Memory B cell (primary cell): ENCODE measurements around the gene CTU2.

ENCODE experiments used
- ATAC-seq: fragments of 150-1000 bp; cut with Tn5 transposase; 2 replicates; pipeline ENCODE4 v1.10.0; 2021; ENCODE audit warnings: low read depth, mild to moderate bottlenecking, moderate library complexity
- DNase-seq, 2 donors: peaks; one replicate each; pipeline ENCODE4 v3.0.0; 2022; ENCODE audit warnings: low spot score in 2 of 2
- H3K27ac Mint-ChIP-seq: one replicate; pipeline ENCODE4 v1.8.0; 2022; ENCODE audit warnings: mild to moderate bottlenecking, moderate library complexity, mixed read lengths
- H3K27me3 Mint-ChIP-seq: one replicate; pipeline ENCODE4 v1.8.0; 2022; ENCODE audit warnings: mixed read lengths
- H3K36me3 Mint-ChIP-seq: one replicate; pipeline ENCODE4 v1.8.0; 2022; ENCODE audit warnings: mild to moderate bottlenecking, mixed read lengths
- H3K4me1 Mint-ChIP-seq: one replicate; pipeline ENCODE4 v1.8.0; 2022; ENCODE audit warnings: mixed read lengths
- H3K4me3 Mint-ChIP-seq: one replicate; pipeline ENCODE4 v1.8.0; 2022; ENCODE audit warnings: mild to moderate bottlenecking, moderate library complexity, mixed read lengths
- H3K9me3 Mint-ChIP-seq: one replicate; pipeline ENCODE4 v1.8.0; 2022; ENCODE audit warnings: mixed read lengths

CTU2 gene

DNA sequence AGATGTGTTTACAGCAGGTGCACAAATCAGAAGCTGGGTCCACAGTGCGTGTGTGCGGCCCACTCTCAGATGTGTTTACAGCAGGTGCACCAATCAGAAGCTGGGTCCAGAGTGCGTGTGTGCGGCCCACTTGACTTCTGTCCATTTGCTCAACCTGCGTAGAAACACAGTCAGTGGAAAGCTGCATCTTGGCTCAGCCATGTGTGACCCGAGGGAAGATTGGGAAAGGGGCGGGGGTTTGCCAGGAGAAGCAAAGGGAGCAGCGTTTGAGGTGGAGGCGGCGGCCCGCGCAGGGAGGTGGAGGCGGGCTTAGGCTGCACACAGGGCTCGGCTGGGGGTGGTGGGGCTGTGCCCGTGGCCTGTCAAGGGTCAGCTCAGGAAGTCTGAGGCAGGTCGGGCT lies 4.3 kb downstream of the CTU2 start:
- ATAC-seq (no peak), DNase-seq (no peak)
- H3K27ac Mint-ChIP-seq: no peak overlapping the region
- no peaks in the 10 kb centered on the region for H3K36me3 Mint-ChIP-seq
- no peaks in the 10 kb centered on the region for H3K9me3 Mint-ChIP-seq
- no peak overlapping the region for H3K4me3 Mint-ChIP-seq
- peaks cover 11% of the 10 kb centered on the region for H3K4me1 Mint-ChIP-seq
- no peaks in the 10 kb centered on the region for H3K27me3 Mint-ChIP-seq

DNA sequence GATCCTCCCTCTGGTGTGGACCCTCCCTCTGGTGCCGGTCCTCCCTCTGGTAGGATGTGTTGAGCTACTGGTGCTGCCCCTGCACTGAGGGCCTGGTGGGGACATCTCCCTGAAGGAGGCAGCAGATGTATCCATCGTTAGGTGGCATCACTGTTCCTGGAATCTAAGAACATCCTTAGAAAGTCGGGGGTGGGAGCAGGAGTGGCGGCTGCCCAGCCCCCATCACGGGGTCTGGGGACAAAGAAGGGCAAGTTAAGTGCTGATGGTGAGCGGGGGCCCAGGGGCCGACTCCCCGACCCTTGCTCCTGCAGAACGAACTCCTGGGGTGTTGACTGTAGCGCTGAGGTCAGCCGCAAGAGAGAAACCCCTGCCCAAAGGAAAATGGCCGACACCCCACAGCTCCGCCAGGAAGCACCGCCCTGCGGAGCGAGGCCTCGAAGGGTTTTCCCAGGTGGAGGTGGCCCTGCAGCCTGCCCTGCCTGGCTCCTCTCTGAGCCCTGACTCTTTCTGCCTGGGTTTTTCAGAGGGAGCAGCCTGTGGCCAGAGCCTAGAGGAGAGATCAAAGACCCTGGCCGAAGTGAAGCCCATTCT lies 5.5 kb downstream of the CTU2 start:
- no peaks in the 10 kb centered on the region for H3K36me3 Mint-ChIP-seq

DNA sequence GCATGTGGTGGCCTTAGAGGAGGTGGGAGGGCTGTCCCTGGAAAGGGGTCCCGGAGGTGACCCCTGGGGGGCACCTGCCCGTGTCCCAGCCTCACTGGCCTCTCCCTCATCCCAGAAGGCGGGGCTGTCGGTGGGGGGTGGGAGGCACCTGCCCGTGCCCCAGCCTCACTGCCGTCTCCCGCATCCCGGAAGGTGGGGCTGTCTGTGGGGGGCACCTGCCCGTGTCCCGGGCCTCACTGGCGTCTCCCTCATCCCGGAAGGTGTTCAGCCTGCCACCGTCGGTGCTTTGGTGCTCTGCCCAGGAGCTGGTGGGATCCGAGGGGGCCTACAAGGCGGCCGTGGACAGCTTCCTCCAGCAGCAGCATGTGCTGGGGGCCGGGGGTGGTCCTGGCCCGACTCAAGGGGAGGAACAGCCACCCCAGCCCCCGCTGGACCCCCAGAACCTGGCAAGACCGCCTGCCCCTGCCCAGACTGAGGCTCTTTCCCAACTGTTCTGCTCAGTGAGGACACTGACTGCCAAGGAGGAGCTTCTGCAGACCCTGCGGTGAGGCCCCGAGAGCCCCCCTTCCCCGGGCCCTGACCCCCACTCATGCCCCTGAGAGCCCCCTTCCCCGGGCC lies 6.2 kb downstream of the CTU2 start:
- Mint-ChIP-seq H3K4me1 (peaks cover 5% of the 10 kb centered on the region), H3K9me3 (no peaks in the 10 kb centered on the region), H3K27me3 (no peaks in the 10 kb centered on the region), H3K27ac (no peak overlapping the region), H3K36me3 (peaks cover 4% of the 10 kb centered on the region), H3K4me3 (no peak overlapping the region)
- no peak for DNase-seq
- ATAC-seq: no peak

More for the DNA sequence above, 5.5 kb downstream of the CTU2 start:
- ATAC-seq (no peak), DNase-seq (no peak)
- no peaks in the 10 kb centered on the region for H3K27me3 Mint-ChIP-seq
- H3K9me3 Mint-ChIP-seq: no peaks in the 10 kb centered on the region
- H3K4me1 Mint-ChIP-seq: peaks cover 11% of the 10 kb centered on the region
- H3K27ac Mint-ChIP-seq: peak overlapping the region; percentile 50
- H3K4me3 Mint-ChIP-seq: no peak overlapping the region

DNA sequence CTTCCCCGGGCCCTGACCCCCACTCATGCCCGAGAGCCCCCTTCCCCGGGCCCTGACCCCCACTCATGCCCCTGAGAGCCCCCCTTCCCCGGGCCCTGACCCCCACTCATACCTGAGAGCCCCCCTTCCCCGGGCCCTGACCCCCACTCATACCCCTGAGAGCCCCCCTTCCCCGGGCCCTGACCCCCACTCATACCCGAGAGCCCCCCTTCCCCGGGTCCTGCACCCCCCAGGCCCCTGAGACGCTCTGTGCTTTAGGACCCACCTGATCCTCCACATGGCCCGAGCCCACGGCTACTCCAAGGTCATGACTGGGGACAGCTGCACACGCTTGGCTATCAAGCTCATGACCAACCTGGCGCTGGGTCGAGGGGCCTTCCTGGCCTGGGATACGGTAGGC lies 6.8 kb downstream of the CTU2 start:
- no peak overlapping the region for H3K4me3 Mint-ChIP-seq
- H3K27ac Mint-ChIP-seq: no peak overlapping the region
- peaks cover 6% of the 10 kb centered on the region for H3K36me3 Mint-ChIP-seq
- H3K27me3 Mint-ChIP-seq: no peaks in the 10 kb centered on the region
- H3K9me3 Mint-ChIP-seq: no peaks in the 10 kb centered on the region
- H3K4me1 Mint-ChIP-seq: peaks cover 3% of the 10 kb centered on the region
- DNase-seq (no peak), ATAC-seq (no peak)

DNA sequence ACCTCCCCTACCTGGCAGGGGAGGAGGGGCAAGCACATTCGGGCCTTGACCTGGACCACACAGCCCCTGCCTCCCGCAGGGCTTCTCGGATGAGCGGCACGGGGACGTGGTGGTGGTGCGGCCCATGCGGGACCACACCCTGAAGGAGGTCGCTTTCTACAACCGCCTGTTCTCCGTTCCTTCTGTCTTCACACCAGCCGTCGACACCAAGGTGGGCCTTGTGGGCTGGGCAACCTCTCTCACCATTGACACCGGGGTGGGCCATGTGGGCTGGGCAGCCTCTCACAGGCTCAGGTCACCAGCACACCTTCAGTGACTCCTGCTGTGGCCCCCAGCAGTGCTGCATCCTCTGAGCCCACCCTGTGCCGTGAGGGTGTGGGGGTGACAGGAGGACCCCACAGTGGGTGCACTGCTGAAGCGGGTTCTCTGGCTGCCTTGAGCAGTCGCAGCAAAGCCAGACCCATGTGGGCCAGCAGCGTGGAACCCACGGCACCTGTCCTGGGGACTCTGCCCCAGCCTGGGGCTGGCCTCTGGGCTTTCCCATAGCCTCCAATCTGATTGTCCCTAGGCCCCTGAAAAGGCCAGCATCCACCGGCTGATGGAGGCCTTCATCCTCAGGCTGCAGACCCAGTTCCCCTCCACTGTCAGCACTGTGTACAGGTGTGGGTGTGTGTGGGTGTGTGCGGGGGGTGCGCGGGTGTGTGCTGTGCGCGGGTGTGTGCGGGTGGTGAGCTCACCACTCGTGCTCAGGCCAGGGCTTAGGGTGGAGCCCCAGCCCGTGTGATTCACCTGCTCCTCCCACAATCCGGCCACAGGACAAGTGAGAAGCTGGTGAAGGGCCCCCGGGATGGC lies 7.5 kb downstream of the CTU2 start:
- H3K9me3 Mint-ChIP-seq: no peaks in the 10 kb centered on the region
- peaks cover 6% of the 10 kb centered on the region for H3K36me3 Mint-ChIP-seq
- H3K4me1 Mint-ChIP-seq: peaks cover 3% of the 10 kb centered on the region
- H3K27ac Mint-ChIP-seq: no peak overlapping the region
- H3K27me3 Mint-ChIP-seq: no peaks in the 10 kb centered on the region
- ATAC-seq: no peak
- no peak for DNase-seq
- H3K4me3 Mint-ChIP-seq: no peak overlapping the region

DNA sequence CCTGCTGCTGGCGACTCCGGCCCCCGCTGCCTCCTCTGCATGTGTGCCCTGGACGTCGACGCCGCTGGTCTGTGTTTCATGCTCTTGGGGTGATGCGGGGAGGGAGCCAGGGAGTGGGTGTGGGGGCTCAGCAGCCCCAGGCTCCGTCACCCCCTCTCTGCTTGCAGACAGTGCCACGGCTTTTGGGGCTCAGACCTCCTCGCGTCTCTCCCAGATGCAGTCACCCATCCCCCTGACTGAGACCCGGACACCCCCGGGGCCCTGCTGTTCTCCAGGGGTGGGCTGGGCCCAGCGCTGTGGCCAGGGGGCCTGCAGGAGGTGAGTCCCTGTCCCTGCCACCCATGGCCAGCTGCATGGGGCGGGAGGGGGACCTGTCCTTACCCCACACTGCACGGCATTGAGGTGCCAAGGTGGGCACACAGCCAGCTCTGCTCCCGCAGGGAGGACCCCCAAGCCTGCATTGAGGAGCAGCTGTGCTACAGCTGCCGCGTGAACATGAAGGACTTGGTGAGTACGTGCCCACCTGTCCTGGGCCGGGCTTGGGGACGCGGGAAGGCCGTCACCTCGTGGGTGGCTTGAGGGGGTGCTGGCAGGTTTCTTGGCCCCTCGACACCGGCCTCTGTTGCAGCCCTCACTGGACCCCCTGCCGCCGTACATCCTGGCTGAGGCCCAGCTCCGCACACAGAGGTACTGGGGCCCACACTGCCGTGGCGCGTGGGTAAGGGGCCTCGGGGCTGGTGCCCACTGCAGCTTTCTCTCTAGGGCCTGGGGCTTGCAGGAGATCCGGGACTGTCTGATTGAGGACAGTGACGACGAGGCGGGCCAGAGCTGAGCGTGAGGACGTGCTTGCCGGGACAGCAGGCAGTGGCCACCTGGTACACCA lies 8.4 kb downstream of the CTU2 start:
- peaks cover 3% of the 10 kb centered on the region for H3K4me1 Mint-ChIP-seq
- H3K27ac Mint-ChIP-seq: no peak overlapping the region
- H3K9me3 Mint-ChIP-seq: no peaks in the 10 kb centered on the region
- H3K4me3 Mint-ChIP-seq: no peak overlapping the region
- ATAC-seq (no peak), DNase-seq (no peak)
- peaks cover 8% of the 10 kb centered on the region for H3K36me3 Mint-ChIP-seq
- no peaks in the 10 kb centered on the region for H3K27me3 Mint-ChIP-seq

DNA sequence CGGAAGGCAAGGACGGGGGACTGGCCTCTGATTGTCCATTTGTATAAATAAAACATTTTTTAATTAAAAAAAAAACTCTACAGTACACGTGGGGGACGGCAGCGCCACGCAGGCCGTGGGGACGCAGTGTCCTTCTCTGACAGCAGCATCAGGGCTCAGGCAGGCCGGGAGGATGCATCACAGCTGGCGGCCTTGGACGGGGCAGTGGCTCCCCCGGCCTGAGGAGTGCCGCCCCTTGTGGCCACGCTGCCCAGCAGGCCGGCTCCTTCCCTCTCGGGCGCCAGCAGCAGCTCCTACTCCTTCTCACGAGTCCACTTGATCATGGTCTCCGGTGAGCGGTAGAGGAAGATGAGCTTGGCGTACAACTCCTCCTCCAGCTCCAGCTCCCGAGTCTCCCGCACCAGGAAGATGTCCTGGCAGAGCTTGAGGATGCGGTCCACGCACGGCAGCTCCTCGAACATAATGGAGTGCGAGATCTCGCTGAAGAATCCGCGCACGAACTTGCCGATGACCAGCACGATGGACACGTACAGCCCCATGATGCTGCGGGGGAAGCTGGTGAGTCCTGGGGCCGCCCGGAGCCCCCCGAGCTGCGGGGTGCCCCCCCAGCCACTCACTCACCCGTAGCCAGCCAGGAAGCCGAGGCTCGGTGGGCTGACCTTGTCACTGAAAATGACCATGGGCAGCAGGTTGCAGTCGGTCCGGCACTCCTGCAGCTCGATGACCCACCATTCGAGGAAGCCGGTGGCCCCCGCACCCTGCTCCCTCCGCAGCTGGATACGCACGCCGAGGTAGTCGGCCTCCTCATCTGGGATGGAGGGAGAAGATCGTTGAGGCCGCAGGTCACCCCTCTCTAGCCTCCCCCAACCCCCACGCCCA lies 9.2 kb downstream of the CTU2 start:
- Mint-ChIP-seq H3K36me3 (peaks cover 15% of the 10 kb centered on the region), H3K4me1 (peaks cover 1% of the 10 kb centered on the region), H3K27ac (no peak overlapping the region), H3K9me3 (no peaks in the 10 kb centered on the region), H3K27me3 (no peaks in the 10 kb centered on the region), H3K4me3 (no peak overlapping the region)
- ATAC-seq (no peak), DNase-seq (no peak)

DNA sequence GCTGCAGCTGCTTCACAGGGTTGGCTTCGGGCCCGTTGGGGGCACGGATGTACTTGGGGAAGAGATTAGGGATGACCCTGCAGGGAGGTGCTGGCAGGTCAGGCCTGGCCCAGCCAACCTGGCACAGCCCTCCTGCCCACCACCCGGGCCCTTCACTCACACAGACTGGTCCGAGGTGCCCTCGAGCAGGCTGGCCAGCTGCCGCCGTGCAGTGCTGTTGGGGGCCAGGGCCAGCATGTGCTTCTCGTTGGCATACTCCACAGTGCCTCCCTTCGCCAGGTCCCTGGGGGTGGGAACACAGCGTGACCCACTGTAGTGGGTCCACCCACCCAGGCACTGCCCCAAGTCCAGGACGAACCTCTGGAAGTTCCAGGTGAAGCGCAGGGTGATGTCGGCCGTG lies 9.9 kb downstream of the CTU2 start:
- DNase-seq: no peak
- Mint-ChIP-seq H3K36me3 (peaks cover 16% of the 10 kb centered on the region), H3K9me3 (no peaks in the 10 kb centered on the region), H3K27me3 (no peaks in the 10 kb centered on the region), H3K27ac (no peak overlapping the region), H3K4me3 (no peak overlapping the region), H3K4me1 (no peaks in the 10 kb centered on the region)
- no peak for ATAC-seq

DNA sequence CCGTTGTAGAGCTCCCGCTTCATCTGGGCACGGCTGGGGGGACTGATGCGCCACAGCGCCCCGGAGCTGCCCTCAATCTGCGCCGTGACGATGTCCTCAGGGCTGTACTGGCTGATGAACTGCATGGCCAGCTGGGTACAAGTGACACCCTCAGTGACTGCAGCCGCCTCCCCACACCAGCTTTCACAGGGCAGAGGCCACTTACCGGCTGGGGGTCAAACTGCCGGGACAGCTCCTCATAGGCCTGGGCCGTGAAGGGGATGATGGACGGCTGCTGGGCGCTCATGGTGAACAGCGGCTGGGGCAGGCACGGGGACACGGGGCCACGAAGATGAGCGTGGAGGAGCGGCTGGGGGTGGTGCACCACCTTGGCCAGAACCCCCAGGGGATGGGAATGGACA lies 10.3 kb downstream of the CTU2 start:
- peaks cover 16% of the 10 kb centered on the region for H3K36me3 Mint-ChIP-seq

DNA sequence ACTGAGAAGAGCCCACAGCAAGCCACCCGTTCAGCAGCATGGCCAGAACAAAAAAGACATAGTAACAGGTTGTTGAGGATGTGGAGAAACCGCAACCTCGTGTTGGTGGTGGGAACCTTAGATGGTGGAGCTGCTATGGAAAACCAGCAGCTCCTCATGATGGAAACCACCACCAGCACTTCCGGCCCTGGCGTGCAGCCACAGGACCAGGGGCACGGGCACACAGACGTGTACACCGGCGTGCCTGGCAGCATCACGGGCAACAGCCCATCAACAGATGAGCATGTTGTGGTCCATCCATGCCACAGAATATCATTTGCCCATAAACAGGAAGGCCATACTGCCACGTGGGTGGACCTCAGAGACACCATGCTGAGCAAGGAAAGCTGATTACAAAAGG lies 11.9 kb downstream of the CTU2 start:
- Mint-ChIP-seq H3K27me3 (no peaks in the 10 kb centered on the region), H3K4me3 (no peak overlapping the region), H3K9me3 (no peaks in the 10 kb centered on the region), H3K36me3 (peaks cover 18% of the 10 kb centered on the region), H3K4me1 (no peaks in the 10 kb centered on the region), H3K27ac (no peak overlapping the region)
- ATAC-seq (no peak), DNase-seq (no peak)

More for the DNA sequence above, 10.3 kb downstream of the CTU2 start:
- Mint-ChIP-seq H3K9me3 (no peaks in the 10 kb centered on the region), H3K27me3 (no peaks in the 10 kb centered on the region), H3K27ac (no peak overlapping the region), H3K4me3 (no peak overlapping the region), H3K4me1 (no peaks in the 10 kb centered on the region)
- ATAC-seq (no peak), DNase-seq (no peak)

DNA sequence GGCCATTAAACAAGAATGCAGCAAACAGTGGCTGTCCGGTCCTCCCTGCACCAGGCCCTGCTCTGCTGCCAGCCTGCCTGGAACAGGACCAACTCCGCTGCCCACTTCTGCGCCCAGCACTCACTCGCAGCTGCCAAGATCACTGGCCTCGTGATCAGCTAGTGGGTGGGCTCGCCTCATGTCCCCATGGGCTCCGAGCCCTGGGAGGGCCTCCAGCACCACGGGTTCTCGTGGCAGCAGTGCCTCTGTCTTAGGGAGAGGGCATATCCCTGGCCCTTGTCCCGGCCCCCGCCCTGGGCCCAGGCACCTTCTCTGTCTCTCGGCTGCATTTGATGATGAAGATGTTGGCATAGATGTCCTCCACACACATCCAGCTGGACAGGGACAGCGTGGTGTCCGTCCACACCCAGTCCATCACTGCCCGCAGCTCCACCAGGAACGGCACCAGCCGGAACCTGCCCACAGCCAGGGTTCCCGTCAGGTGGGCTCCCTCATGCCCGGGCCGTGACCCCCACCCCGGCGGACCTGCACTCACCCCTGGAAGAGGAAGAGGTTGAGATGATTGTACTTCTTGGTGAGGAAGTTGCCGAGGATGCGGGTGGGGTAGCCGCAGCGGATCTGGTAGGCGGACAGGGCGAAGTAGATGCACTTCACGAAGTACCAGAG lies 13.1 kb downstream of the CTU2 start:
- Mint-ChIP-seq H3K4me1 (no peaks in the 10 kb centered on the region), H3K27me3 (no peaks in the 10 kb centered on the region), H3K36me3 (peaks cover 18% of the 10 kb centered on the region), H3K9me3 (no peaks in the 10 kb centered on the region), H3K4me3 (no peak overlapping the region), H3K27ac (no peak overlapping the region)
- ATAC-seq (no peak), DNase-seq (no peak)

DNA sequence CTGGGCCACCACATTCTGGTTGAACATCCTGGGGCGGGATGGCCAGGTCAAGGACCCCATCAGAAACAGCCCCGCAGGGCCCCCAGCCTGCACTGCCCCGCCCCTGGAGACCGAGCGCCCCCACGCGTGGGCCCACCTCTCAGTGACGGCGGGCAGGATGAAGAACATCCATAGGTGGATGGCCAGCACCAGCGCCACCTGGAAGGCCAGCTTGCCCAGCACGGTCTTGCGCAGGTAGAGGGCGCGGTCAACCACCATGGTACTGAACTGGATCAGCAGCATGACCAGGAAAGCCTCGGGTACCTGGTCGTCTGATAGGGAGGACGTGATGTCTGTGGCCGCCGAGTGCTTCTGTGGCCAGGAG lies 13.6 kb downstream of the CTU2 start:
- Mint-ChIP-seq H3K27ac (no peak overlapping the region), H3K4me1 (no peaks in the 10 kb centered on the region), H3K27me3 (no peaks in the 10 kb centered on the region), H3K9me3 (no peaks in the 10 kb centered on the region), H3K36me3 (peaks cover 22% of the 10 kb centered on the region), H3K4me3 (no peak overlapping the region)
- DNase-seq (no peak), ATAC-seq (no peak)
